Activated T-cell treated with anti-CD3 and anti-CD28 coated beads for 24 hours (primary cell): Measurements from ENCODE around the gene CSKMT.
A peak's percentile ranks its signal among the peaks of the same experiment; 100 is the strongest.
"Not testable (repeated sequence)": the region's sequence is repeated elsewhere in the genome, so short reads cannot be mapped to it uniquely, and the experiment has no call there.

Experiments
- DNase-seq: peaks from one replicate; pipeline ENCODE4 v3.0.0-alpha.2; 2020; ENCODE audit warnings: low read depth

Gene CSKMT

DNA sequence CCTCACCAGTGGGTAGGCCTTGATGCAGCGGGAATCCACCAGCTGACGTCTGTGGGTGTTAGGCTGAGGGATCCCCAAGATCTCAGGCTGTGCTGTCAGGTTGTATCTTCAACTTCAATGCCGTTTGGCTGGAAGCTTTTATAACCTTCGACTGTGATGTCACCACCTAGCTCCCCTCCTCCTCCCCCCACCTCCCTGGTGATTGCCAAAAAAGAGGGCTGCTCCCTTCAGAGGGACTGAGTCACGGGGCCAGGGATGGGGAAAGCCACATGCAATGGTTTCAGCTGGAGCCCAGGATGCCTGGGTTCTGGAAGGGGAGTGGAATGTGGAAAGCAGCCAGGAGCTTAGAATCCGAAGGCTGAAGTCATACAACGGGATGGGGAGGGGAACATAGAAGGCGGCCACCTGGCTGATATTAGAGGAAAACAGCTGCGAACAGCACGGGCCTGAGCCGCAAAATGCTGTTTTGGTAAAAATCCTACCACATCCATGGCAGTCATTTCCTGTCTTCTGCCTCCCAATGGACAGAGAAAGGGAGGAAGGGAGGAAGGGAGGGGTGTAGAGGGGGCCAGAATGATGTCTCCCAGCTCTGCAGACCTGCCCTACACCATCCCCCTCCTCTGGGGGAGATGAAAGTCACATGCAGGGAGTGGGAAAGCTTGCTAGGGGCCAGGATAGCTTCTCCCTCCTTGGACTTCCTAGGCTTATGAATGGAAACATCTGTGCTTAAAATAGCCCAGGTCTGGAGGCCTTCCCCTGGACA, 24.5 kb downstream of the CSKMT start, which contains the start of gene LRRN4CL:
Gene LRRN4CL (minus strand): TSS at position 110 of the 763 bp plus-strand sequence. CDS start 1,022 bp downstream, outside the sequence.
- DNase-seq = no peak

DNA sequence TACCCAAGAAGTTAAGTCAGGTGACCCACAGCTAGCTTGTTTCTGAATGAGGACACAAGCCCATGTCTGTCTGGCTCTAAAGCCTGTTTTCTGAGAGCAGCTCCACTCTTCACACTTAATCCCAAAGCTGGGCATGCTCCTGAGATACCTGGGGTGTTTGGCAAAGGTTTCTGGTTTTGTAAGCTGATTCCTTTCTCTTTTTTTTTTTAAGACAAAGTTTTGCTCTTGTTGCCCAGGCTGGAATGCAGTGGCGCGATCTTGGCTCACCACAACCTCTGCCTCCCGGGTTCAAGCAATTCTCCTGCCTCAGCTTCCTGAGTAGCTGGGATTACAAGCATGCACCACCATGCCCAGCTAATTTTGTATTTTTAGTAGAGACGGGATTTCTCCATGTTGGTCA, 28.5 kb downstream of the CSKMT start:
- DNase-seq = not testable (repeated sequence)

DNA sequence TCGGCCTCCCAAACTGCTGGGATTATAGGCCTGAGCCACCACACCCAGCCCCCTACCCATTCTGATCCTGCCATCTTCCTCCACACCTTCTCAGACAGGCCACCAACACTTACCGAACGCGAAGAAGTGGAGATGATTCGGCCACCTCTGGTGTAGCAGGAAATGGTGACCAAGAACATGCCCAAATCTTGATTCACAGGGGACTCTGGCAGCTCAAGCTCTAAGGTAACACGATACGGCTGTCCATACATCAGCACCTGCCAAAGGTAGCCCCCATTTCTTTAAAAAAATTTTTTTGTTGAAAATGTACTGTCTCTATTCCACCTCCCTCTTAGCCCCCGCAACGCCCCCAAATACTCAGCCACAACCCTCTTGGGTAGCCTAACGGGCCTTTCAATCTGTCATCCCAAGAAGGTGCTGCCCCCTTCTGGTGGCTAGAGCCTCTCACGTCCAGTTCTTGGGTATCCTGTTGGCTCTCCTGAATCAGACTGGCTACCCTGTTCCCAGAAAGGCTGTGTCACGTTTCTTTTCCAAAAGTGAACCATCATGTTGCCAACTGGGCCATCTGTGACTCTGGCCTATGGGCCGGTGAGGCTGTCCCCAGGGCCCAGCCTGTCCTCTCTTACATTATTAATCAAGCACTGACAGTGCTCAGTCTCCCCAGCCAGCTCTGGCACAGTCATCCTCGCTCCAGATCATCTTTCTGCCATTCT, 29.5 kb downstream of the CSKMT start:
- peak; percentile 64 for DNase-seq

DNA sequence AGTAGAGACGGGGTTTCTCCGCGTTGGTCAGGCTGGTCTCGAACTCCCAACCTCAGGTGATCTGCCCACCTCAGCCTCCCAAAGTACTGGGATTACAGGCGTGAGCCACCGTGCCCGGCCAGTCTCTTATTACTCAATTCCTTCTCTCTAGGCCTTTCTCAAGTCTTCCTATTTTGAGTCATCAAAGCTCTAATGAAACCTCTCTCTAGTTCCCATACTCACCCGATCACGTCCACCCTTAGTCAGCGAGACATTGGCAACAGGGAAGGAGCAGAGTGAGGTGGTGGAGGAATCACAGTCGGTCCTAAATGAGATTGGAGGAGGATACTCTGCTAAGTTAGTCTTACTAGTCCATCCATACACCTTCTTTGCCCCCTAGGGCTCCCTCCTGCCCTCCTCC, 37.1 kb downstream of the CSKMT start:
- DNase-seq = no peak

DNA sequence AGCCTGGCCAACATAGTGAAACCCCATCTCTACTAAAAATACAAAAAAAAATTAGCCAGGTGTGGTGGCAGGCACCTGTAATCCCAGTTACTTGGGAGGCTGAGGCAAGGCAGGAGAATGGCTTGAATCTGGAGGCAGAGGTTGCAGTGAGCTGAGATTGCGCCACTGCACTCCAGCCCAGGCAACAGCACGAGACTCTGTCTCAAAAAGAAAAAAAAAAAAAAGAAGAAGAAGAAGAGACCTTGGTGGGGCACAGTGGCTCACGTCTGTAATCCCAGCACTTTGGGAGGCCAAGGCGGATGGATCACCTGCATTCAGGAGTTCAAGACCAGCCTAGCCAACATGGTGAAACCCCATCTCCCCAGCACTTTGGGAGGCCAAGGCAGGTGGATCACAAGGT, 38.8 kb downstream of the CSKMT start:
- not testable (repeated sequence) for DNase-seq

DNA sequence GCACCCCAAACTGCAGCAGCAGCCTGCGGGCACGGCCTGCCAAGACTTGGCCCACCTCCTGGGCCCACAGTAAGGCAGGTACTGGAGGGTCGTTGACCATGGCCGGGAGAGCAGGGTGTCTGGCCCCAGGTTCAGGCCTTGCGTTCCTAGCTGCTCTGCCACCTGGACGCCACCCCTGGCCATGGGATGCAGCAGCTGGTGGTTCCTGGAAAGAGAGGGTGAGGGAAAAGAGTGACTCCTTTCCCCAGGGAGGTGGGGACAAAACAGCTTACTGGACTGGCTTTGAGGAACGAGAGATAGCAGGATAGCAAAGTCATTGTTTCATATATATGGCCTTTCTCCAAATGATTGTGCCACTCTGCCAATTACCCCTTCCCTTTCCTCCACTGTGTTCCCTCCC, 40.3 kb downstream of the CSKMT start:
- DNase-seq = no peak

DNA sequence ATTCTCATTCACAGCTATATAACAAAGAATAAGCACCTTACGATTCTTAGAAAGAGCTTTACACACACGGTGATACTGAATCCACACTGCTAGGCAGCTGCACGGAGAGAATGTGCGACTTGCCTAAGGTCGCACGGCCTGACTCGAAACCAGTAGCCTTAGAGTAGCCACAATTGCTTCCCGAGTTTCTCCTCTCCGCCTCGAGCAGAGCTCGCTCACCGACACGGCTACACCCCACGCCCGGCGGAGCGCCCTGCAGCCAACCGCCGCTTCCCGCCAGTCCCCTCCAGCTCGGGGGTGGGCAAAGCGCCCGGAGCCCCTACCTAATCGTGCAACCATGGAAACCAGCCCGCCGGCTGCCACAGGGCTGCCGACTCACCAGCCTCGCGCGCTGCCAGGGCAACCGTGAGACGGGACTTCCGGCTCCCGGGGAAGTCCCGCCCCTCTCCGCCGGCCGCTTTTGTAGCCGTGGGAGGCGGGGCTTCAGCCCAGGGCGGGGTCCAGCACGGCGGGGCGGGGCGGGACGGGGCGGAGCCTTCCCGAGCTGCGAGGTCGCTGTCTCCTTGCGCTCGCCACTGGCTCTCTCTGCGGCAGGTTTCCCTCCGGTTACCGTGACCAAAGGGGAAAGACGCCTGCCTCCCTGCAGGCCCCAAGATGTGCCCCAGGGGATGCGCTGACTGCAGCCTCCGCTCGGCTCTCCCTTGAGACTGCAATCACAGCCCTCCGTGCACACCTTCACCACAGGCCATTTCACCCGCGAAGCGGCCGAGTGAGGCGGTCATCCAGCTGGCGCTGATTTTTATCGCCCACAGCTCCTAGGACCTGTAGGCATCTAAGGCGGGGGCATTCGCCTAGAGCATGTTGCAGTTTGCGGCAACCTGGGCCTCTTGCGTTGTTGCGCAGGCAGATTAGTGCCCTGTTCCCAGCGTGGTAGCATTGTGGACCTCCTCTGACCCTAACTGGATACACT, 41.1 kb downstream of the CSKMT start:
- DNase-seq = peak; percentile 92

DNA sequence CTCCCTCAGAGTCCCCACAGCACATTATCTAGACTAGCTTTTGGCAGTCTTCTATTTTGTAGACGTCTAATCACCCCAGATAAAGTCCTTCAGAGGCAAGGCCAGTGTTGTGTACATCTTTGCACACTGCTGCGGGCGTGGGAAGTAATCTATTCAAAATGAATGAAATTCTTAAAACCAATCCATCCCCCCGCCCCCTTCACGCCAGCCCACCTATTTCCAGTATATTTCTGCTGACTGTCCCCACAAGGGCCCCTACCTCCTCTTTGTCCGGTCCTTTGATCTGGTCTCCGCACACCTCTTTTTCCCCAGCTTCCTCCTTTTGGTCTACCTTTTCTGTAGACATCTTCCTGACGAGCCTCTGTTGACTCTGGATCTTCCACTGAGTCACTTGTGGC, 41.7 kb downstream of the CSKMT start:
- DNase-seq = no peak

DNA sequence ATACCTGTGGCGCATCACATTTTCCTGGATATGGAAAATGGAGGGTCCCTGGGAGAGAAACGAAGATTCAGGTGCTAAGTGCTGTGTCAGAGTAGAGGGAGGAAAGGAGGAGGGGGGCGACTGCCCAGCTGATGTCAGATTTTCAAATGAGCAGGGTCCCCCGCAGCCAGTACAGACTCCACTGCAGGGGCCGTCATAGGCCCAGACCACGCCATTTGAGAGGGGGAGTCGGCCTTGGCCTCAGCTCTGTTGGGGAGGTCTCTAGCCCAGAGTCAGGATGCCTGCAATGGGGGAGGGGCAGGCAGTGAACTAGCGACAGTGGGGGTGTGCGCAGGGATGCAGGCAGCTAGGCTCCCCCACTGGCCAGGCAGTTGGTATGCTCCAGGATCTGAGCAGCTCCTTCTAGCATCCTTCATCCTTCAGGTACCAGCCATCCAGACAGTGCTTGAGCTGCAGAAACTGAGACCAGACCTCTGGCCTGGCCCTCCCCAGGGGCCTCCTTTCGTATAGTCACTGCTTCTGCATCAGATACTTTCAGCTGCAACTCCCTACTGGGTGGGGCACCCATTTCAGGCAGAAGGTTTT, 42.3 kb downstream of the CSKMT start, which contains the start of the genes BSCL2 and GNG3:
Gene BSCL2 (minus strand): TSS at position 148 of the 585 bp plus-strand sequence. CDS start 229 bp downstream, outside the sequence.
Gene GNG3 (plus strand): TSS at position 400 of the 585 bp plus-strand sequence. CDS start 620 bp downstream, outside the sequence.
- no peak for DNase-seq

DNA sequence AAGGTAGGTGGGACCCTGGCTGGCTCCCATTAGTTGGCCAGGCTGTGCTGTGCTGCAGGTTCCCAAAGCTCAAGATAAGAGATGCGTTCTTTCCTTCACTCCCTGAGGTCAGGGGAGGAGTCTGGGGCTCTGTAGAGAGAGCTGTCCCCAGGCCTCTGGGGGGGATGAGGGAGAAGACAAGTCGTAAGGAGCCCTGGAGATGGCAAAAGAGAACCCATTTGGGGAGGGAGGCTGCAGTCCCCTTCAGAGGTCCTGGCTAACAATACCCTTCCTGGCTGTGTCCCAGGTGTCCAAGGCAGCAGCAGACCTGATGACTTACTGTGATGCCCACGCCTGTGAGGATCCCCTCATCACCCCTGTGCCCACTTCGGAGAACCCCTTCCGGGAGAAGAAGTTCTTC, 43.3 kb downstream of the CSKMT start:
- DNase-seq = no peak

DNA sequence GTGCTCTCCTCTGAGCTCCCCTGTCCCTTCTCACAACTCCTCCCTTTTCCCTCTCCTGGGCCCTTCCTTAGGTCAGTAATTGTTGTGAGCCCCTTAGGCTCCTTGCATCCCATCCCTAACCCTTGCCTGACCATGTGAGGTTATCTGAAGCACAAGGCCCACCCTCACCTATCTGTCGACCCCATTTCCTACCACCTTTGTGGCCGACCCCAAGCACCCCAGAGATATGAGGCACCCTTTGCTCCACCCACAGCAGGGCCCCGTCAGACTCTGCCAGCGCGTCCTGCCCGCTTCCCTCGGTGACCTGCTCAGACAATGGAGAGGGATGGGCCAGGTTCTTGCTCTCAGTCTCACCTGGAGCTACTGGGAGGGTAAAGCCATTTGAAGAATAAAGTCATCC, 43.7 kb downstream of the CSKMT start:
- DNase-seq = peak; percentile 21

DNA sequence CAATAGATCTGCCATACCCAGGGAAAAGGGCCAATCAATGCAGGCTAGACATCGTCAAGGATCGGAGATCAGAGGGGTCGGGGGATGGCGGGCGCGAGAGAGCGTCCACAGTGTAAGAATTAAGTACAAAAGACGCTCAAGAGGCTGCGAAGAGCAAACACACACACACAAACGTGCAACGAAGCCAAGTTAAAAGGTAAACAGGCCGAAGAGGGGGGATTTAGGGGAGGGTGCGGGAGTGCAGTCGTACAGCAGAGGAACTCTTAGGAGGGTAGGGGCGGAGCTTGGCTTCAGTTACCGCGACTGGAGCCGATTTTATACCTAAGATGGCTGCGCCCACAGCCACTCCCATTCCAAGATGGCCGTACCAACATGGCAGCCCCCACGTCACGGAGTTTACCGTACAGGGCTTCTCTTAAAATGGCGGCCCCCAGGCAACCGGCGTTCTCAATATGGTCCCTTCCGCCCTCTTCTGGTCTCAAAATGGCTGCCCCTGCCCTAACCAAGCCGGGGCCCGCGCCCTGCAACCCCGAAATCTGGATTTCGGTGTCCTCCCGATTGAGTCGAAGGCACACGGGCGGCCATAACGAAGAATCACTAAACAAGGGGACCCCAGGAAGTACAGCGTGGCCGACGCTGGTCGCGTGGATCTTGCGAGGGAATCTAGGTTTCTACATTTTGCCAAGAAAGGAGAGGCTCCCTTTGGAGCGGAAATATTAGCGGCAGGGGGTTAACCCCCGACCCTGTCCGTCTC, 44.3 kb downstream of the CSKMT start:
- peak; percentile 92 for DNase-seq

DNA sequence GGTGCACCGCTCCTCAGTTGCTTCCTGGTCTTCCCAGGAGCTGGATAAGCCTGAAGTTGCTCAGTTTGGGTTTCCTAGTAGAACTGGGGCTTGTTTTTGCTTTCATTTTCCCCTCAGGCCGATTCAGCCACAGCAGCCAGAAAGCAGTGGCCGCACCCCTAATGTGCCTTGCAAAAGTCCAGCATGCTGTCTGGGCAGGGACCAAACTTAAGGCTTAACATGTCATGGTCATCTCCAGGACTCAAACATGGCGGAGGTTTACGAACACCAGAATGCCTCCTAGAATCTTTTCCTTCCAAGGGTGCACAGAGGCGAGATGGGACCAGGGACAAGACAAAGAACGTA, 44.9 kb downstream of the CSKMT start:
- peak; percentile 8 for DNase-seq

DNA sequence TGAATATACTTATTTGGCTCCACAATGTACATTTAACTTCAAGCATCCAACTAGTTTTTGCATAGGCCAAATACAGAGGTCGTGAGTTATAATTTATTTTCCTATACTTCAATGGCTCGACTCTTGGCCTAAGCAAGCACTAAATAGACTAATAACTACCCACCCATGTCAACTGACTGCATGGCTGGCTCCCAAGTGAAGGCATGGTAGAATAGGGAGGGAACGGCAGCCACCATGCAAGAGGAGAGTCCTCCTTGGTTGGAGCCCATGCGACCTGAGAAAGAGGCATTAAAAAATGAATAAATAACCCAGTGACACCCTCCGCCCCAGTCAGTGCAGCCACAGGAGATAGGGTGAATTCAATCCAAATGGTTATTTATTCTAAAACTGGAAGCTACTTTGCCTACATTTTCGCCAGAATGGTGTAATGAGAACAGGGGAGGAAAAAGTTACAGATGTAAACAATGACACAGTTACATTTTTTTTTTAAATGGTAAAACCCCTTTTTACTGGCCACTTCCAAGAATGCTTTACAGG, 47.2 kb downstream of the CSKMT start:
- no peak for DNase-seq

DNA sequence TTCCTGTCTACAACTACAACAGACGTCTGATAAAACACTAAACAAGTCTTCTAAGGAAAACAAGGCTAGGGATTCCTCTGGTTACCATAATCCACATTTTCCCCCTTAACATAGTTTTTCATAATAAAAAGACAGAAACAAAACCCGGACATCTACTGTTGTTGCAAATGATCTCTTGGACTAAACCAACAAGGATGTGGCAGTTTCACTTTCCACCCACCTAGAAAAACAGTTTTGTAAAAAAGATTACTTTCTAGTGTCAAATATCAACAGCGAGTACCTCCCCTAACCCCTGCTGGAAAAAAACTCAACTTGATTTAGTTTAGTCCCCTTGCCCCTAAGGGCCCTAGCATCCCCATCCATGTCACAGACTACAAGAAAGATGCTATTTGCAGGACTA, 47.7 kb downstream of the CSKMT start:
- no peak for DNase-seq

DNA sequence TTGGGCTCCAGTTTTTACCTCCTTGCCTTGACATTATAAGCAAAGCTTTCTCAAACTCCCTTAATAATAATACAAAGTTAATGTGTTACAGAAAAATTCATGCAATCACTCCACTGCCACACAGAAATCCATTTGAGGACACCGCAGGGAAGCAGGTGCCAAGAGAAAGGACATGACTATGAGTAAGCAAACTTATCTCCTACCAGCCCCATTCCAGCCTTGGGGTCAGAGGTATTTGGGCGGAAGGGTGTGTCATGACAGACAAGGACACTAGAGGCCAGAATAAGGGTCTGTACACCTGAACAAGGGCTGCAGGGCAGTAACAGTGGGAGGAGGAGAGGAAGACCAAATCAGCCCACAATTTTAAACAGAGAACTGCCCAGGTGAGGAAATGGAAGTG, 48.2 kb downstream of the CSKMT start:
- no peak for DNase-seq

DNA sequence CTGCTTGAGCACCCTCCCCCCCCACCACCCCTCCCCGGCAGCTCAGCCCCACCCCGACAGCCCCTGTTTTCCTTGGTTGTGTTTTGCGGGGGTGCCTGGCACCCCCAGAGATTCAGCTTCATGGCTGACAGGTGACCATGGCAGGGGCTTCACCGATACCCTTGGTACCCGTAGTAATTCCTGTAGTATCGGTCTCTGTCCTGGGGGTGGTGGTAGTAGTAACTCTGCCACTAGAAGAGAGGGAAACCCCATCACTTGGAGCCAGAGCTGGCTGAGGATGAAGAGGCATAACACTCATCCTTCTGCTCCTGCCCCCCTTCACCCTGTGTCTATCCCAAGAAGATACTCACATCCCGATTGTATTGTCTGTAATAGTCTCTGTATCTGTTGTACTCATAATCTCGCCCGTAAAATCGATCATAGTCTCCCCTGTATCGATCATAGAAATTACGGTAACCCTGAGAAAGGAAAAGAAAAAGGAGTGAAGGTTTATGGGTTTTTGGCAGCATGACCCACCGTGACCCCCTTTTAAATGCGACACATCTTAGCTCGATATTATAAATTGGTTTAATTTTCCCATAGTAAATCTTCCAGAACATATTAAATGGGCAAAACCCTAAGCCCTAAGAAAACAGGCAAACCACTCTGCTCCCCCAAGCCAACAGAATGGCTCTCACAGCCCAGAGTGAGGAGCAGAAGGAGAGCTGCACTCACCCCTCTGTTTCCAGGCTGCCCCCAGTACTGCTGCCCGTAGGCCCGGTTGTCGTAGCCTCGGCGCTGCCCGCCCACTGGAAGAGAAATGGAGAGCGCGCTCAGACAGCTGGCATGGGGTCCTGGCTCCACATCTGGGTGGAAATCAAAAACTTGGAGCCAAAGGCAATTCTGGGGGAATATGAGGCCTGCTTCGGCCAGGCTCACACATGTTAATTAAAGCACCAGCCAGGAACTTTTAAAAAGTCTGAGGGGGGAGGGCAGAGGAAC, 50.3 kb downstream of the CSKMT start:
- no peak for DNase-seq

DNA sequence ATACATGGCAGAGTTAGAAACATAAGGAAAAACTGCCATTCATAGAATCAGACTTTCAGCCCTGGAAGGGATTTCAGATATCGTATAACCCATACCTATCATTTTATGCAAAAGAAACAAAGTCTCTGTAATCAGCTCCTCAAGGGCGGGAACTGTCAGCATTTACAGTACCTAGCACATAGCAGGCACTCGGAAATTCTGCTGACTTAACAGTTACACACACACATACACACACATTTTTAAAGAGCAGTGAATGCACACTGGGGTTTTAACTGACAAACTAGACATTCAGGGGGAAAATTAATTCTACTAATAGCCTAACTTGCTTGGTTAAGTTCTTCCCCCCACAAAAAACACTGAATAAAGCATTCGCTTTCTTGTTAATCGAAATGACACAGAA, 51.1 kb downstream of the CSKMT start:
- no peak for DNase-seq

DNA sequence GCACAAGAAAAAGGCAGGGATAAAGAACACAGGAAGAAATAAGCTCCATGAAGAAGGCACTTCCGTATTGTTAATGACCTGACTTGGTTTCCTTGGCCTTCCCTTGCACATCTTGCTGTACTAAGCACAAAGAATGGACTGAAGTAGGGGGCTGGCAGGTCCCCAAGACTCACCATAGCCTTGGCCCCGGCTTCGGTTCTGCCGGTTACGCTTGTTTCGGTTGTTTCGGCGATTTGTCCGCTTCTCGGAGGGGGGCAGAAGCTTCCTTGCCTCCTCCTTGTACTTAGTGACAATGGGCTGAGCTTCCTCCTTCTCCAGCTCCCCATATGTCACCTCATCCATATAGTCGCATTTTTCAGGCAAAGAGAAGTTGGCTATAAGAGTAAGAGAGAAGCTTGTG, 51.7 kb downstream of the CSKMT start:
- no peak for DNase-seq
